Measurements from ENCODE around the gene FAM98B.

- TF ChIP-seq CTCF (IDR thresholded peaks at IDR 0.05 in 8 of 11, conservative IDR thresholded peaks at IDR 0.05 in 3 of 11) (no peak), POLR2AphosphoS5 (IDR thresholded peaks at IDR 0.05) (no peak)
Observed at GRCh38 chr15:38520035-38520434, 66.1 kb downstream of the FAM98B start.

Data from spleen (tissue), 7 donors.